ENCODE measurements around the gene IYD.

GRCh38 chr6:150408842-150409241 lies 40.0 kb downstream of the IYD start:
- TF ChIP-seq CTCF (conservative IDR thresholded peaks at IDR 0.05; ENCODE audit: low read length) = no peak
- no peak for TF ChIP-seq EZH2phosphoT487 (IDR thresholded peaks at IDR 0.05; ENCODE audit: borderline replicate concordance, low read depth, low read length)

Measured in OCI-LY7 (cell line).